T-helper 1 cell treated with Interleukin-12 subunit alpha and Interleukin-12 subunit beta and Interleukin-4 antibody, amounts not matched to agents 30 ng/mL and 1 ng/mL, for 36 hours (primary cell): ENCODE measurements around the gene TCEAL6. TPM values are rescaled to one million over a fixed set of nuclear protein-coding genes. Genes with fewer than 3 reads are reported as not detected.
"Not testable (repeated sequence)": the region's sequence is repeated elsewhere in the genome, so short reads cannot be mapped to it uniquely, and the experiment has no call there.

Experiments used
- intact Hi-C: fragments of 100-400 bp; cut with micrococcal nuclease; formaldehyde crosslinking; loops from one replicate; pipeline ENCODE4 v1.15.1; 2024
- total RNA-seq: library from RNA; stranded (reverse); gene quantifications from 2 replicates; pipeline ENCODE4 v1.2.3, GENCODE V29; 2022

TCEAL6 gene
- not detected in 2 replicates for total RNA-seq

GRCh38 chrX:102142274-102142673 lies at the start of gene TCEAL6:
Gene TCEAL6 (minus strand): TSS chrX:102142481.
- intact Hi-C loops, result not testable (repeated sequence)

GRCh38 chrX:102185967-102186720 lies 43.9 kb upstream of the TCEAL6 start:
- intact Hi-C loops, result no loop called here

GRCh38 chrX:102155806-102156179 lies 13.5 kb upstream of the TCEAL6 start, which contains the start of gene BEX5:
Gene BEX5 (minus strand): TSS chrX:102155977. CDS start chrX:102154265, 1,712 bp downstream.
- intact Hi-C loops, result loop anchor here (1.0 to 10.0 kb wide), 7 partner anchors 223 to 748 kb away; partner anchors contain the start of genes ARMCX5, GLA, HNRNPH2 and TMSB15A

GRCh38 chrX:102154900-102155805 lies 12.9 kb upstream of the TCEAL6 start:
- intact Hi-C loops, result loop anchor here (1.0 to 10.0 kb wide), 7 partner anchors 223 to 748 kb away; partner anchors contain the start of genes ARMCX5, GLA, HNRNPH2 and TMSB15A

GRCh38 chrX:102154218-102154860 lies 12.1 kb upstream of the TCEAL6 start:
- intact Hi-C loops, result loop anchor here (10.0 kb wide), 2 partner anchors 360 to 680 kb away; partner anchors contain the start of gene TMSB15A

GRCh38 chrX:102141631-102142030 lies 650 bp downstream of the TCEAL6 start:
- intact Hi-C loops, result not testable (repeated sequence)

- intact Hi-C loops, result not testable (repeated sequence)
These were observed 1.4 kb downstream of the TCEAL6 start for GRCh38 chrX:102140876-102141275.

- intact Hi-C loops, result no loop called here
These were observed 4.2 kb downstream of the TCEAL6 start for GRCh38 chrX:102138064-102138463.

GRCh38 chrX:102129473-102129872 lies 12.8 kb downstream of the TCEAL6 start:
- intact Hi-C loops, result loop anchor here (10.0 kb wide), 1 partner anchor 365 kb away; no protein-coding TSS in a partner anchor

- intact Hi-C loops, result loop anchor here (10.0 kb wide), 1 partner anchor 368 kb away; no protein-coding TSS in a partner anchor
These were observed 15.4 kb downstream of the TCEAL6 start for GRCh38 chrX:102126863-102127262.

GRCh38 chrX:102126080-102126818 lies 16.0 kb downstream of the TCEAL6 start:
- intact Hi-C loops, result loop anchor here (10.0 kb wide), 1 partner anchor 369 kb away; no protein-coding TSS in a partner anchor

- intact Hi-C loops, result loop anchor here (10.0 kb wide), 1 partner anchor 369 kb away; no protein-coding TSS in a partner anchor
These were observed 16.8 kb downstream of the TCEAL6 start, which contains the start of gene TCEAL2 for GRCh38 chrX:102125436-102125835. Gene TCEAL2 (plus strand): TSS chrX:102125679. CDS start chrX:102126831, 1,152 bp downstream.

GRCh38 chrX:102125014-102125413 lies 17.3 kb downstream of the TCEAL6 start:
- intact Hi-C loops, result loop anchor here (10.0 kb wide), 1 partner anchor 370 kb away; no protein-coding TSS in a partner anchor

- intact Hi-C loops, result no loop called here
These were observed 26.5 kb downstream of the TCEAL6 start for GRCh38 chrX:102115748-102116147.

GRCh38 chrX:102113367-102113766 lies 28.9 kb downstream of the TCEAL6 start:
- intact Hi-C loops, result no loop called here

Other genes with a start within 250 kb of the TCEAL6 start
- gene ZMAT1, start 210.5 kb downstream of the TCEAL6 start, total RNA-seq, result 1.6 and 1.9 TPM in 2 replicates
- gene TCEAL2, start 16.8 kb downstream of the TCEAL6 start, total RNA-seq, result not detected in 2 replicates
- 1.4 TPM in 2 replicates for gene BEX5, start 13.5 kb upstream of the TCEAL6 start, total RNA-seq
- gene TCP11X1, start 72.8 kb upstream of the TCEAL6 start, total RNA-seq, result not detected in 2 replicates
- gene NXF2, start 104.7 kb upstream of the TCEAL6 start, total RNA-seq, result not detected in 2 replicates